ENCODE measurements around the gene SLC4A11. TPM values are rescaled to one million over a fixed set of nuclear protein-coding genes. Genes with fewer than 3 reads are reported as not detected.

Gene SLC4A11
- total RNA-seq, 2 donors from 2014 or later: 0.52 TPM; not detected in 1

- Histone ChIP-seq H3K4me3 (no peak overlapping the region), H3K9me3 (no peaks in the 10 kb centered on the region), H3K4me1 (no peaks in the 10 kb centered on the region), H3K27ac (no peak overlapping the region), H3K36me3 (replicated peaks in 1 of 2; ENCODE audit: insufficient read depth in 1 of 2, low read depth in 2 of 2) (no peaks in the 10 kb centered on the region), H3K27me3 (no peaks in the 10 kb centered on the region)
- WGBS, 2 donors: 87 to 90% methylated on average over 13 to 21 of the region's 21 CpGs
- intact Hi-C loops (cut with DNase I): no loop called here
- ATAC-seq (no peak), DNase-seq (no peak)
- TF ChIP-seq CTCF (IDR thresholded peaks at IDR 0.05) (no peak), POLR2A (IDR thresholded peaks at IDR 0.05) (no peak)
Observed at GRCh38 chr20:3231116-3231515, 7.9 kb downstream of the SLC4A11 start.

- Histone ChIP-seq H3K27me3 (no peaks in the 10 kb centered on the region), H3K4me3 (no peak overlapping the region), H3K36me3 (replicated peaks in 1 of 2; ENCODE audit: insufficient read depth in 1 of 2, low read depth in 2 of 2) (no peaks in the 10 kb centered on the region), H3K4me1 (no peaks in the 10 kb centered on the region), H3K9me3 (no peaks in the 10 kb centered on the region), H3K27ac (no peak overlapping the region)
- WGBS, 2 donors: 80 to 83% methylated on average over 1 to 12 of the region's 14 CpGs
- intact Hi-C loops (cut with DNase I): no loop called here
- ATAC-seq (no peak), DNase-seq (no peak)
- TF ChIP-seq CTCF (IDR thresholded peaks at IDR 0.05) (no peak), POLR2A (IDR thresholded peaks at IDR 0.05) (no peak)
Observed at GRCh38 chr20:3229798-3230197, 9.2 kb downstream of the SLC4A11 start.

- no peak for ATAC-seq
- no peak for DNase-seq
- Histone ChIP-seq H3K27me3 (no peaks in the 10 kb centered on the region), H3K4me1 (no peaks in the 10 kb centered on the region), H3K36me3 (replicated peaks in 1 of 2; ENCODE audit: insufficient read depth in 1 of 2, low read depth in 2 of 2) (no peaks in the 10 kb centered on the region), H3K9me3 (no peaks in the 10 kb centered on the region), H3K4me3 (no peak overlapping the region), H3K27ac (no peak overlapping the region)
- intact Hi-C loops (cut with DNase I): no loop called here
- WGBS, 2 donors: 91 to 95% methylated on average over 9 to 22 of the region's 22 CpGs
- TF ChIP-seq CTCF (IDR thresholded peaks at IDR 0.05): no peak
- no peak for TF ChIP-seq POLR2A (IDR thresholded peaks at IDR 0.05)
Observed at GRCh38 chr20:3229158-3229557, 9.8 kb downstream of the SLC4A11 start.

GRCh38 chr20:3228750-3229032 lies 10.3 kb downstream of the SLC4A11 start:
- no peak for TF ChIP-seq CTCF (IDR thresholded peaks at IDR 0.05)
- TF ChIP-seq POLR2A (IDR thresholded peaks at IDR 0.05): no peak
- no peak for DNase-seq

GRCh38 chr20:3227936-3228749 lies 10.8 kb downstream of the SLC4A11 start:
- H3K4me1 ChIP-seq: no peaks in the 10 kb centered on the region
- intact Hi-C loops (cut with DNase I): no loop called here
- no peak overlapping the region for H3K27ac ChIP-seq
- H3K4me3 ChIP-seq: no peak overlapping the region
- TF ChIP-seq POLR2A (IDR thresholded peaks at IDR 0.05): no peak
- no peak for TF ChIP-seq CTCF (IDR thresholded peaks at IDR 0.05)
- no peak for DNase-seq
- ATAC-seq: no peak
- WGBS, 2 donors: 83 to 86% methylated on average over 30 to 31 of the region's 42 CpGs
- H3K9me3 ChIP-seq: no peaks in the 10 kb centered on the region
- no peaks in the 10 kb centered on the region for H3K27me3 ChIP-seq
- H3K36me3 ChIP-seq (replicated peaks in 1 of 2; ENCODE audit: insufficient read depth in 1 of 2, low read depth in 2 of 2): no peaks in the 10 kb centered on the region

More at GRCh38 chr20:3228750-3229032, 10.3 kb downstream of the SLC4A11 start:
- no peaks in the 10 kb centered on the region for H3K9me3 ChIP-seq
- no peak for ATAC-seq
- no peak overlapping the region for H3K27ac ChIP-seq
- 80 to 81% methylated on average over 4 to 11 of the region's 11 CpGs for WGBS, 2 donors
- no peaks in the 10 kb centered on the region for H3K27me3 ChIP-seq
- intact Hi-C loops (cut with DNase I): no loop called here
- no peak overlapping the region for H3K4me3 ChIP-seq
- no peaks in the 10 kb centered on the region for H3K36me3 ChIP-seq (replicated peaks in 1 of 2; ENCODE audit: insufficient read depth in 1 of 2, low read depth in 2 of 2)
- no peaks in the 10 kb centered on the region for H3K4me1 ChIP-seq
